ENCODE measurements around the gene SEZ6. TPM values are rescaled to one million over a fixed set of nuclear protein-coding genes. Genes with fewer than 3 reads are reported as not detected.

The SEZ6 gene
- total and polyA plus RNA-seq, 5 experiments from 2014 or later, result 0.40 to 1.5 (median 0.85) TPM; not detected in 2

GRCh38 chr17:29032013-29032856, 26.4 kb upstream of the SEZ6 start:
- ATAC-seq, result no peak
- H3K9me3 Mint-ChIP-seq, result peaks cover 5 to 25% (median 16%) of the 10 kb centered on the region in 9 donors
- peaks cover 0 to 2% (median 0%) of the 10 kb centered on the region in 4 donors for H3K4me1 Mint-ChIP-seq
- peaks cover 3 to 22% (median 8%) of the 10 kb centered on the region in 3 donors for H3K36me3 Mint-ChIP-seq
- no peak overlapping the region for H3K4me3 Mint-ChIP-seq
- no peak overlapping the region for H3K27ac Mint-ChIP-seq
- H3K27me3 Mint-ChIP-seq, result peaks cover 13 to 56% (median 42%) of the 10 kb centered on the region in 5 donors
- POLR2A ChIA-PET, result no interaction called here
- no peak for DNase-seq

DNA sequence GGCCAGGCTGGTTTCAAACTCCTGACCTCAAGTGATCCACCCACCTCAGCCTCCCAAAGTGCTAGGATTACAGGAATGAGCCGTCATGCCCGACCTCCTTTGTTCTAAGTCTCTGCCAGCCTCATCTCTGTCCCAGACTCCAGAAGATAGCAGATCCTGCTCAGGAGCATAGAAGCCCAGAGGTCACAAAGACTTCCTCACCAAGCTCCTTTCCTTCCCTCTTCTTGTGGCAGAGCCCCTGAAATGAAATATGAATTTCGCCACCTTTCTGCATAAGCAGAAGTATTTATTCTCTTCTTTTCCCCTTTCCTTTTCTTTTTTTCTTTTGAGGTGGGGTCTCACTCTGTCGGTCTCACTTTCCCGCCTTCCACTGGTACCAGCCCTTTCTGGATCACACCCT, 25.7 kb upstream of the SEZ6 start:
- peaks cover 14 to 62% (median 49%) of the 10 kb centered on the region in 5 donors for H3K27me3 Mint-ChIP-seq
- POLR2A ChIA-PET, result no interaction called here
- peaks cover 0 to 2% (median 0%) of the 10 kb centered on the region in 4 donors for H3K4me1 Mint-ChIP-seq
- ATAC-seq (no peak), DNase-seq (no peak)
- H3K36me3 Mint-ChIP-seq, result peaks cover 3 to 22% (median 8%) of the 10 kb centered on the region in 3 donors
- no peak overlapping the region for H3K27ac Mint-ChIP-seq
- peaks cover 5 to 25% (median 16%) of the 10 kb centered on the region in 9 donors for H3K9me3 Mint-ChIP-seq
- H3K4me3 Mint-ChIP-seq, result no peak overlapping the region

- DNase-seq, result no peak
- POLR2A ChIA-PET, result no interaction called here
- ATAC-seq, result no peak
- H3K27me3 Mint-ChIP-seq, result peaks cover 17 to 64% (median 46%) of the 10 kb centered on the region in 5 donors
- no peaks in the 10 kb centered on the region for H3K9me3 Mint-ChIP-seq
- H3K27ac Mint-ChIP-seq, result no peak overlapping the region
- peaks cover 3 to 6% (median 4%) of the 10 kb centered on the region in 4 donors for H3K4me1 Mint-ChIP-seq
- H3K4me3 Mint-ChIP-seq, result no peak overlapping the region
- H3K36me3 Mint-ChIP-seq, result peaks cover 0 to 8% (median 0%) of the 10 kb centered on the region in 3 donors
Observed at GRCh38 chr17:29024316-29024952, 18.6 kb upstream of the SEZ6 start.

DNA sequence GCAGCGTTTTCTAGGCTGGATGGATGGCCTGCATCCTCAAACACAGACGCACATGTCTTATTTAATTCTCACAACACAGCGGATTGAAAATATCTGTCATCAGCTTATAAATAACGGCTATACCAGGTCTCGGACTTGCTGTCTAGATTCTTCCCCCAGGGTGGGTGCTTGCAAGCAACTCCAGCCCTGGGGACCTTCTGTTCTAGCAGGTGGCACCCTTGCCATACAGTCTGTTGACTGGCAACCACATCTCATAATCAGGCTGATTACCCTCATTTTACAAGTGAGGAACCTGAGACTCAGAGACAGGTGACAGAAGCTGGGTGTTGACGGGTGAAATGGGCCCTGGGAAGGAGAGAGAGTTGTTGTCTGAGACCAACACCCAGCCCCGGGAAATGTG, 16.2 kb upstream of the SEZ6 start:
- Mint-ChIP-seq H3K4me3 (no peak overlapping the region), H3K9me3 (no peaks in the 10 kb centered on the region), H3K36me3 (peaks cover 0 to 8% (median 0%) of the 10 kb centered on the region in 3 donors), H3K4me1 (peaks cover 6 to 9% (median 8%) of the 10 kb centered on the region in 4 donors), H3K27ac (no peak overlapping the region), H3K27me3 (peaks cover 25 to 80% (median 54%) of the 10 kb centered on the region in 5 donors)
- ATAC-seq (no peak), DNase-seq (no peak)
- POLR2A ChIA-PET, result no interaction called here

DNA sequence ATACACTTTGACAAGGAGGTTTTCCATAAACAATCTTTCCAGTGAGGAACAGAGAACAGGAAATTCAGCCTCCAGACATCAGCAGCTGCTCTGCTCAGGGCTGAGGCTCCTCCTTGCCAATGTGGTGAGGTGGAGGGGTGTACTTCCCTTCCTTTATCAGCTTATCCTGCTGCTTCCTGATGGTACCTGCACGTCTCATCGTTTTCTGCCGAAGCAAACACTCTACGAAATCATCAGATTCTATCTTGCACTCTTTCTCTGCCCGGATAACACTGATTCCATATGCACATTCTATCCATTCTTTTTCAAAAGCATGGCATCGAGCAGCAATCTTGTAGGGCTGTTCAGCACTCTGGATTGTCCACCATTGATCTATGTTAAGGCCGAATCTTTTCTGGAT, 15.4 kb upstream of the SEZ6 start:
- H3K27ac Mint-ChIP-seq, result no peak overlapping the region
- no peak for DNase-seq
- no peaks in the 10 kb centered on the region for H3K9me3 Mint-ChIP-seq
- no peak for ATAC-seq
- H3K4me3 Mint-ChIP-seq, result peak overlapping the region in 3 of 10 donors; percentile 2 to 44 (median 36)
- peaks cover 22 to 78% (median 55%) of the 10 kb centered on the region in 5 donors for H3K27me3 Mint-ChIP-seq
- POLR2A ChIA-PET, result interaction anchor here (0.7 kb wide), 1 partner anchor 27 kb away, joined by 3 read pairs; no protein-coding TSS in a partner anchor
- peaks cover 6 to 9% (median 8%) of the 10 kb centered on the region in 4 donors for H3K4me1 Mint-ChIP-seq
- H3K36me3 Mint-ChIP-seq, result peaks cover 0 to 8% (median 0%) of the 10 kb centered on the region in 3 donors

GRCh38 chr17:29020576-29020975, 14.7 kb upstream of the SEZ6 start:
- ATAC-seq, result no peak
- Mint-ChIP-seq H3K36me3 (peaks cover 0 to 8% (median 0%) of the 10 kb centered on the region in 3 donors), H3K9me3 (no peaks in the 10 kb centered on the region), H3K4me3 (no peak overlapping the region), H3K27ac (no peak overlapping the region), H3K4me1 (peaks cover 6 to 9% (median 8%) of the 10 kb centered on the region in 4 donors), H3K27me3 (peaks cover 22 to 78% (median 56%) of the 10 kb centered on the region in 5 donors)
- no peak for DNase-seq
- POLR2A ChIA-PET, result interaction anchor here (0.9 kb wide), 1 partner anchor 11 kb away, joined by 4 read pairs; no protein-coding TSS in a partner anchor

GRCh38 chr17:29019475-29020181, 13.8 kb upstream of the SEZ6 start:
- Mint-ChIP-seq H3K4me1 (peaks cover 6 to 9% (median 8%) of the 10 kb centered on the region in 4 donors), H3K27me3 (peaks cover 22 to 73% (median 57%) of the 10 kb centered on the region in 5 donors), H3K36me3 (peaks cover 0 to 8% (median 0%) of the 10 kb centered on the region in 3 donors), H3K9me3 (no peaks in the 10 kb centered on the region), H3K27ac (no peak overlapping the region), H3K4me3 (peak overlapping the region in 7 of 10 donors; percentile 10 to 63 (median 42))
- POLR2A ChIA-PET, result interaction anchor here (0.6 to 0.9 kb wide), 2 partner anchors 10 to 129 kb away, joined by 4 read pairs; no protein-coding TSS in a partner anchor
- ATAC-seq, result peak in 1 of 2 donors; percentile 36
- no peak for DNase-seq

DNA sequence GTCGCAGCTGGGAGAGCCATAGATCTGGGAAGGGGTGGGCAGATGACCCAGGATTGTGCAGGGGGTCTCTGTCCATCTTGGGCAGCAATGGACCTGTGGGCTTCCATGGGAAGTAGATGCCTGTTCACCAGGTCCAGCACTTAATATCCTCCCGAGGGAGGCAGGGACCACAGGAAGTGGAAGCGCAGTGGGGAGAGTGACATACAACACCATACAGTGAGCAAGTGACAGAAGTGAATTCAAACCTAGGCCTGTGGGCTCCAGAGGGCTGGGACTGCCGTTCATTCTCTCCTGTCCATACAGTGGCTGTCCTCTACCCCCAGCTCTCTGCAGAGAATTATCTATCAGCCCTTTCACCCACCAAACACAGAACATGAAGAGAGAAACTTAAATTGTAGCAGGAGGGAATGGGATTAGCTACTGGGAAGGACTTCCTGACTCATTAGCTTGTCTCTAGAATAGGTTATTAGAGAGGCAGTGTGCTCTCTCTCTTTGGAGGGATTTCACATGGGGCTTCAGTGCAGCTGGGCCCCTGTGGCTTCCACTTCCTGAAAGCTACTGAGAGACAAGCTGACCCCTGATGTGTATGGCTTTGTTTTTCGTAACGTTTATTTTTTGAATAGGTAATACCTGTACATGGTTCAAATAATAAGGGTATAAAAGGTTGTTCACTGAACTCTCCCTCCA, 13.1 kb upstream of the SEZ6 start:
- peaks cover 6 to 9% (median 8%) of the 10 kb centered on the region in 4 donors for H3K4me1 Mint-ChIP-seq
- POLR2A ChIA-PET, result interaction anchor here (0.5 to 0.6 kb wide), 2 partner anchors 129 to 276 kb away, joined by 3 to 4 read pairs; no protein-coding TSS in a partner anchor
- peaks cover 0 to 8% (median 0%) of the 10 kb centered on the region in 3 donors for H3K36me3 Mint-ChIP-seq
- peak overlapping the region in 5 of 10 donors; percentile 32 to 63 (median 44) for H3K4me3 Mint-ChIP-seq
- ATAC-seq (no peak), DNase-seq (no peak)
- H3K27ac Mint-ChIP-seq, result peak overlapping the region in 1 of 10 donors; percentile 51
- peaks cover 22 to 66% (median 57%) of the 10 kb centered on the region in 5 donors for H3K27me3 Mint-ChIP-seq
- no peaks in the 10 kb centered on the region for H3K9me3 Mint-ChIP-seq

GRCh38 chr17:29016345-29017210, 10.7 kb upstream of the SEZ6 start:
- peaks cover 6 to 9% (median 8%) of the 10 kb centered on the region in 4 donors for H3K4me1 Mint-ChIP-seq
- no peak for DNase-seq
- no peaks in the 10 kb centered on the region for H3K9me3 Mint-ChIP-seq
- H3K36me3 Mint-ChIP-seq, result peaks cover 0 to 6% (median 0%) of the 10 kb centered on the region in 3 donors
- POLR2A ChIA-PET, result no interaction called here
- no peak overlapping the region for H3K27ac Mint-ChIP-seq
- no peak overlapping the region for H3K4me3 Mint-ChIP-seq
- H3K27me3 Mint-ChIP-seq, result peaks cover 12 to 47% (median 42%) of the 10 kb centered on the region in 5 donors
- ATAC-seq, result no peak

DNA sequence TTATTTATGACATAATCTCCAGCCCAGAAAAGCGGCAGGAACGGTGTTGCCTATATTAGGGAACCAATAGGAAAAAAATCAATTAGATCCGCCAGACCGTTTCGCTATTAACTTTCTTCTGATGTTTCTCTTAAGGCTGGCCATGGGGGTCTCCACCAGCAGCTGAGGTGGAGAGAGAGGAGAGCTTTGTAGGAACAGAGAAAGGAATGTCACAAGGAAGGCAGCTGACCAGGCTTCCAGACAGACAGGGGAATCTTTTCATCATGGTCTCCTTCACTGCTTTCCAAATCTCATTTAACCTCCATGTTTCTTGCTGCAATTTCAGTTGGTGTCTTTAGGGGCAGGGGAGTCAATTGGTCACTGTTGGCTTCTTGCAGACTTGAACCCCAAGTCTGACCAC, 8.9 kb upstream of the SEZ6 start:
- Mint-ChIP-seq H3K4me3 (no peak overlapping the region), H3K9me3 (no peaks in the 10 kb centered on the region), H3K4me1 (peaks cover 5 to 8% (median 6%) of the 10 kb centered on the region in 4 donors), H3K36me3 (no peaks in the 10 kb centered on the region), H3K27ac (no peak overlapping the region), H3K27me3 (peaks cover 9 to 37% (median 35%) of the 10 kb centered on the region in 5 donors)
- POLR2A ChIA-PET, result no interaction called here
- no peak for DNase-seq
- ATAC-seq, result no peak

DNA sequence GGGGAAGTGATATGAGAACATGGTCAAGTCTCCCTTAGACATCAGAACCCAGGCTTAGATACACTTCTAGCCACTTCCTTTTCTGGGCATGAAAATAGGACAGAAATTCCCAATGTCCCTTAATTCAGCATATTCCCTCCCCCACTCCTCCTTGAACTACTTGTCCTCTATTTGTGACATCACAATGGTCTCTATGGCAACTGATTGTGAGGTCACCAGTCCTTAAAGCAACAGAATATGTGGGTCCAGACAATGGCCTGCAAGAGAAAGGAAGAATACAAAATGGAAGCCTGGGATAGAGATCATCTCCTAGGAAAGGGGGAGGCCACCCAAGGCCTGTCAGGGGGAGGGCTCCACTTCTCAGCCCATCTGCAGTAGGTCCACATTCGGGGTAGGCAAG, 6.7 kb upstream of the SEZ6 start:
- H3K9me3 Mint-ChIP-seq, result peaks cover 0 to 5% (median 0%) of the 10 kb centered on the region in 9 donors
- H3K4me1 Mint-ChIP-seq, result no peaks in the 10 kb centered on the region
- POLR2A ChIA-PET, result no interaction called here
- ATAC-seq, result no peak
- H3K27me3 Mint-ChIP-seq, result peaks cover 13 to 34% (median 30%) of the 10 kb centered on the region in 5 donors
- H3K27ac Mint-ChIP-seq, result no peak overlapping the region
- DNase-seq, result no peak
- no peak overlapping the region for H3K4me3 Mint-ChIP-seq
- no peaks in the 10 kb centered on the region for H3K36me3 Mint-ChIP-seq
